ENCODE measurements around the gene CCDC180. TPM values are rescaled to one million over a fixed set of nuclear protein-coding genes. Genes with fewer than 3 reads are reported as not detected.

CCDC180 gene
- polyA plus RNA-seq, 2 of the 4 experiments (the other 2 are of a cell fraction): 1.7 to 2.4 TPM

- ChIA-PET CTCF (no interaction called here), POLR2A (no interaction called here)
- no peak overlapping the region for H3K27ac ChIP-seq
- FAIRE-seq: no peak
- H3K4me3 ChIP-seq: no peak overlapping the region
- 83% methylated on average over 11 of the region's 19 CpGs for WGBS (ENCODE audit: missing lambda C conversion rate)
- H3K4me2 ChIP-seq: no peak overlapping the region
- H3K4me1 ChIP-seq: no peaks in the 10 kb centered on the region
- DNase-seq (ENCODE audit: low read depth in 1 of 2, low spot score in 1 of 2): no peak
- no peak for ATAC-seq
- TF ChIP-seq ZNF302 (CRISPR knock-in tag; IDR thresholded peaks at IDR 0.05): no peak
- no peak for TF ChIP-seq NPAS2 (CRISPR knock-in tag; IDR thresholded peaks at IDR 0.05; ENCODE audit: borderline replicate concordance)
- TF ChIP-seq FOSB (CRISPR knock-in tag; IDR thresholded peaks at IDR 0.05): no peak
- no peak for TF ChIP-seq ZFP36 (IDR thresholded peaks at IDR 0.05; ENCODE audit: borderline replicate concordance, partially characterized antibody)
- no peak for TF ChIP-seq EHMT2 (IDR thresholded peaks at IDR 0.05; ENCODE audit: low read depth)
- no peak for TF ChIP-seq CBX2 (IDR thresholded peaks at IDR 0.05; ENCODE audit: borderline replicate concordance, low read depth)
- peaks cover 8% of the 10 kb centered on the region; the same call in 1 of the 3 replicates for H3K9me3 ChIP-seq
Observed at GRCh38 chr9:97307091-97307490, 368 bp upstream of the CCDC180 start.

GRCh38 chr9:97309260-97309659 lies 1.8 kb downstream of the CCDC180 start:
- ATAC-seq: no peak
- no peak for FAIRE-seq

GRCh38 chr9:97310023-97310422 lies 2.6 kb downstream of the CCDC180 start:
- Histone ChIP-seq H3K27ac (no peak overlapping the region), H3K9me3 (0 out of 3 replicates have a peak, but pooled peaks cover under 1% of the 10 kb centered on the region), H3K4me3 (no peak overlapping the region), H3K4me2 (no peak overlapping the region), H3K4me1 (no peaks in the 10 kb centered on the region)
- FAIRE-seq (no peak), ATAC-seq (no peak), DNase-seq (ENCODE audit: low read depth in 1 of 2, low spot score in 1 of 2) (no peak)
- TF ChIP-seq KDM5A (IDR thresholded peaks at IDR 0.05): no peak
- 84% methylated on average over 2 of the region's 2 CpGs for WGBS (ENCODE audit: missing lambda C conversion rate)
- CTCF ChIA-PET: interaction anchor here (0.7 to 1.4 kb wide), 2 partner anchors 8 to 289 kb away, joined by 3 read pairs; no protein-coding TSS in a partner anchor
- POLR2A ChIA-PET: no interaction called here

More at GRCh38 chr9:97309260-97309659, 1.8 kb downstream of the CCDC180 start:
- H3K27ac ChIP-seq: no peak overlapping the region
- CTCF ChIA-PET: interaction anchor here (1.4 kb wide), 1 partner anchor 289 kb away, joined by 3 read pairs; no protein-coding TSS in a partner anchor
- H3K4me3 ChIP-seq: no peak overlapping the region
- DNase-seq (ENCODE audit: low read depth in 1 of 2, low spot score in 1 of 2): no peak
- WGBS (ENCODE audit: missing lambda C conversion rate): 61% methylated on average over 5 of the region's 5 CpGs
- H3K4me2 ChIP-seq: no peak overlapping the region
- TF ChIP-seq TP53 (CRISPR knock-in tag; IDR thresholded peaks at IDR 0.05) (no peak), HOXB13 (CRISPR knock-in tag; IDR thresholded peaks at IDR 0.05; ENCODE audit: low read depth) (no peak), POLR2AphosphoS2 (conservative IDR thresholded peaks at IDR 0.05; ENCODE audit: low read length) (no peak), FOSL2 (IDR thresholded peaks at IDR 0.05) (no peak), FOSL2 (CRISPR knock-in tag; IDR thresholded peaks at IDR 0.05) (no peak), ZNF302 (CRISPR knock-in tag; IDR thresholded peaks at IDR 0.05) (no peak), CHD4 (IDR thresholded peaks at IDR 0.05; ENCODE audit: borderline replicate concordance) (no peak), ELK1 (IDR thresholded peaks at IDR 0.05; ENCODE audit: low read depth, low read length) (no peak), HDAC2 (IDR thresholded peaks at IDR 0.05) (no peak), JUN (IDR thresholded peaks at IDR 0.05) (no peak), FOXS1 (CRISPR knock-in tag; IDR thresholded peaks at IDR 0.05) (no peak)
- no peaks in the 10 kb centered on the region for H3K4me1 ChIP-seq
- POLR2A ChIA-PET: no interaction called here
- H3K9me3 ChIP-seq: peaks cover 5% of the 10 kb centered on the region; the same call in 1 of the 3 replicates

- POLR2A ChIA-PET: no interaction called here
- CTCF ChIA-PET: no interaction called here
- no peak for FAIRE-seq
Observed at GRCh38 chr9:97310896-97311295, 3.4 kb downstream of the CCDC180 start.

More at GRCh38 chr9:97310896-97311295, 3.4 kb downstream of the CCDC180 start:
- TF ChIP-seq RNF2 (IDR thresholded peaks at IDR 0.05; ENCODE audit: borderline replicate concordance, low read depth): no peak
- TF ChIP-seq BHLHE40 (IDR thresholded peaks at IDR 0.05; ENCODE audit: low read depth, low read length): no peak
- no peak for TF ChIP-seq FOSL2 (IDR thresholded peaks at IDR 0.05)
- TF ChIP-seq FOSL2 (CRISPR knock-in tag; IDR thresholded peaks at IDR 0.05): no peak
- TF ChIP-seq CBX2 (IDR thresholded peaks at IDR 0.05; ENCODE audit: borderline replicate concordance, low read depth): no peak
- TF ChIP-seq ZC3H11A (IDR thresholded peaks at IDR 0.05): no peak
- no peak for TF ChIP-seq POLR2A (IDR thresholded peaks at IDR 0.05; ENCODE audit: low read length)
- no peak for TF ChIP-seq RCOR1 (IDR thresholded peaks at IDR 0.05; ENCODE audit: low read depth, low read length)
- TF ChIP-seq REST (IDR thresholded peaks at IDR 0.05): no peak
- no peak for TF ChIP-seq HMGXB4 (CRISPR knock-in tag; IDR thresholded peaks at IDR 0.05; ENCODE audit: borderline replicate concordance)
- Histone ChIP-seq H3K27ac (no peak overlapping the region), H3K4me2 (no peak overlapping the region), H3K4me1 (no peaks in the 10 kb centered on the region), H3K9me3 (no peaks in the 10 kb centered on the region), H3K4me3 (no peak overlapping the region)
- ATAC-seq: no peak
- DNase-seq (ENCODE audit: low read depth in 1 of 2, low spot score in 1 of 2): no peak
- WGBS (ENCODE audit: missing lambda C conversion rate): 70% methylated on average over 2 of the region's 2 CpGs

Data from A549 (cell line).